Placental pericyte (primary cell): ENCODE data around the gene CRYBA1. TPM values are rescaled to one million over a fixed set of nuclear protein-coding genes. Genes with fewer than 3 reads are reported as not detected.

Source experiments
- total RNA-seq: library from RNA; depleted of rRNA; stranded (reverse); fragments of >200 nt; gene quantifications from 2 replicates; pipeline ENCODE4 v1.2.3, GENCODE V29; 2012

CRYBA1 gene, protein sequence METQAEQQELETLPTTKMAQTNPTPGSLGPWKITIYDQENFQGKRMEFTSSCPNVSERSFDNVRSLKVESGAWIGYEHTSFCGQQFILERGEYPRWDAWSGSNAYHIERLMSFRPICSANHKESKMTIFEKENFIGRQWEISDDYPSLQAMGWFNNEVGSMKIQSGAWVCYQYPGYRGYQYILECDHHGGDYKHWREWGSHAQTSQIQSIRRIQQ
- not detected in 2 replicates for total RNA-seq

DNA sequence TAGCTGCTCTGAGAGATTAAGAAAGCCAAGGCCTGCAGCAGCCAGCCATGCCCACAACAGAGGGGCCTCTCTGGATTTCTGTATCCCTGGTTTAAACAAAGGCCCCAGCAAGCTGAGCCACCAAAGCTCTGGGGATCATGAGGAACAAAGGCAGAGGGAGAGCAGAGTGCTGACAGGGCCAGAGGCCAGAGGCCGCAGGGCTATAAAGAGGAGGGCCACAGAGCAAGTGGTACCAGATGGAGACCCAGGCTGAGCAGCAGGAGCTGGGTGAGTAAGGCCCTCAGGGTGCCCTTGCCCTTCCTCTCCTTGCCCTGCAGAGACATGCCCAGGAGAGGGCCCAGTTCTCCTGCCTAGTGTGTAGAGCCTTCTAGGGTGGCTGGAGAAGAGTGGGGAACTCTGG, at the start of gene CRYBA1:
CRYBA1 (plus strand) TSS at position 232 of the 400 bp plus-strand sequence; CDS start at position 237, 5 bp downstream.

DNA sequence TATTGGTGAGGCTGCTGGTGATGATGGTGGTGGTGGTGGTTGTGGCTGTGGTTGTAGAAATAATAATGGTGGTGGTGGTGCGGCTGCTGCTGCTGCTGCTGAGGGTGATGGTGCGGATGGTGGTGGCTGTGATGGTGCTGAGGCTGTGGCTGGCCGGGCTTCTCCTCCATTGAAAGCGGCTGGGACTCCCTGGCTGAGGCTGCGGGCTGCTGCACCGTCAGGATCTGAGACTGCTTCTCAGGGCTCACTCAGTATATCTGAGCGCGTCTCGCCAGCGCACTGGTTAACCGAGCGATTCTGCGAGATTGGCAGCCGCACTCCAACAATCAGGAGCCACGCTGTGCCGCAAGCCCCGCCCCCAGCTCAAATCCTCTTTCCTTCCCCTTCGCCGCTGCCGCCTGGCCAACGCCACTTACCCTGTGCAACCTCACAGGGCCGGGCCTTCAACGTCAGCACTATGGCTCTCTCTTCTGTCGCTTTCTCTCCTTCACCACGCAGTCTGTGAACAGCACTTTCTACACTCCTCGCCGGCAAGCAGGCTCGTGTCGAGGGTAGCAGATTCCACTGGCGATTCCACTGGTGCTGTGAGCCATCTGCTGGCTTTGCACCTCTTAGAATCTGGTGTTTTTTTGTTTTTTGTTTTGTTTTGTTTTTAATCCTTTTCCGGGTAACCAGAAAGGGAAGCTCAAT, 47.4 kb downstream of the CRYBA1 start, which contains the start of gene NUFIP2:
NUFIP2 (minus strand) TSS at position 259 of the 690 bp plus-strand sequence; CDS start at position 170, 89 bp downstream.

Other genes starting within 250 kb of the CRYBA1 start
- not detected in 2 replicates for gene SEZ6, start 240.8 kb upstream of the CRYBA1 start, total RNA-seq
- 1.3 and 2.6 TPM in 2 replicates for gene PIPOX, start 203.7 kb upstream of the CRYBA1 start, total RNA-seq
- gene MYO18A, start 66.5 kb upstream of the CRYBA1 start, total RNA-seq, result 49.5 and 60.3 TPM in 2 replicates
- 30.4 and 51.0 TPM in 2 replicates for gene NUFIP2, start 47.3 kb downstream of the CRYBA1 start, total RNA-seq
- 51.9 and 68.4 TPM in 2 replicates for gene TAOK1, start 143.5 kb downstream of the CRYBA1 start, total RNA-seq